ENCODE measurements around the gene KLF3.
A peak's percentile ranks its signal among the peaks of the same experiment; 100 is the strongest.
"Not testable (repeated sequence)": the region's sequence is repeated elsewhere in the genome, so short reads cannot be mapped to it uniquely, and the experiment has no call there.

KLF3 gene

GRCh38 chr4:38663801-38664705 lies at the start of gene KLF3:
Gene KLF3, plus strand, starts transcription at chr4:38664199. Its CDS starts 16,427 bp downstream, at chr4:38680626.
- peak; percentile 94 for DNase-seq

GRCh38 chr4:38614231-38614630 lies 49.8 kb upstream of the KLF3 start:
- DNase-seq, result no peak

- no peak for DNase-seq
These were observed 48.2 kb upstream of the KLF3 start for GRCh38 chr4:38615847-38616246.

GRCh38 chr4:38618505-38618904 lies 45.5 kb upstream of the KLF3 start:
- no peak for DNase-seq

GRCh38 chr4:38619316-38619715 lies 44.7 kb upstream of the KLF3 start:
- no peak for DNase-seq

GRCh38 chr4:38620065-38620464 lies 43.9 kb upstream of the KLF3 start:
- DNase-seq, result no peak

GRCh38 chr4:38620527-38621027 lies 43.4 kb upstream of the KLF3 start:
- no peak for DNase-seq

- DNase-seq, result no peak
These were observed 42.8 kb upstream of the KLF3 start for GRCh38 chr4:38621028-38621684.

- DNase-seq, result no peak
These were observed 42.2 kb upstream of the KLF3 start for GRCh38 chr4:38621831-38622230.

GRCh38 chr4:38622340-38622739 lies 41.7 kb upstream of the KLF3 start:
- DNase-seq, result not testable (repeated sequence)

GRCh38 chr4:38623260-38623659 lies 40.7 kb upstream of the KLF3 start:
- no peak for DNase-seq

- DNase-seq, result no peak
These were observed 39.7 kb upstream of the KLF3 start for GRCh38 chr4:38624311-38624710.

- peak; percentile 3 for DNase-seq
These were observed 38.5 kb upstream of the KLF3 start for GRCh38 chr4:38625508-38625907.

GRCh38 chr4:38626901-38627444 lies 37.0 kb upstream of the KLF3 start:
- not testable (repeated sequence) for DNase-seq

GRCh38 chr4:38630519-38630918 lies 33.5 kb upstream of the KLF3 start:
- DNase-seq, result no peak

GRCh38 chr4:38634047-38634759 lies 29.8 kb upstream of the KLF3 start:
- no peak for DNase-seq

- DNase-seq, result no peak
These were observed 24.8 kb upstream of the KLF3 start for GRCh38 chr4:38639242-38639641.

GRCh38 chr4:38641811-38642210 lies 22.2 kb upstream of the KLF3 start:
- no peak for DNase-seq

GRCh38 chr4:38644201-38644600 lies 19.8 kb upstream of the KLF3 start:
- no peak for DNase-seq

- DNase-seq, result no peak
These were observed 16.7 kb upstream of the KLF3 start for GRCh38 chr4:38647101-38647819.

- no peak for DNase-seq
These were observed 13.9 kb upstream of the KLF3 start for GRCh38 chr4:38650133-38650532.

GRCh38 chr4:38654273-38654672 lies 9.7 kb upstream of the KLF3 start:
- peak; percentile 39 for DNase-seq

Measured in activated CD4-positive, alpha-beta T cell treated with anti-CD3 and anti-CD28 coated beads, Interleukin-2, amount 50 U/mL, for 1 hour (primary cell).